ENCODE data around the gene ZNF396.

The ZNF396 gene

DNA sequence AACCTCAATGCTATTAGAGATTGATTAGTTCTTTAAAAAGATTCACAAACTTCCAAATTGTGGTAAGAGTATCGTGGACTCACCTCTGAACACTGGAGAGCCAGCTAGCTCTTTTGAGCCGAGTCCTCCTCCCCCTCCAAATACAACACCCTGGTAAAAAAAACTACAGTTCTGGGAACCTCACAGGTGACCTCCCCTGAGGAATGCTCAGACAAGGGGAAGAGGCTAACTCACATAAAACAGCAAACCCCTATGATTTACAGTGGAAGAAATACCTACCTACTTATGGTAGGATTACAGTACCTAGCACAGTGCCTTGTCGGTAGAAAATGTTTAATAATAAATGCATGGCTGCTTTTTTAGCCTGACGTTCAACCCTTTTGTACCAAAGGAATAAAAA is 41.3 kb downstream of the ZNF396 start:
- DNase-seq (ENCODE audit: low read depth), result no peak

DNA sequence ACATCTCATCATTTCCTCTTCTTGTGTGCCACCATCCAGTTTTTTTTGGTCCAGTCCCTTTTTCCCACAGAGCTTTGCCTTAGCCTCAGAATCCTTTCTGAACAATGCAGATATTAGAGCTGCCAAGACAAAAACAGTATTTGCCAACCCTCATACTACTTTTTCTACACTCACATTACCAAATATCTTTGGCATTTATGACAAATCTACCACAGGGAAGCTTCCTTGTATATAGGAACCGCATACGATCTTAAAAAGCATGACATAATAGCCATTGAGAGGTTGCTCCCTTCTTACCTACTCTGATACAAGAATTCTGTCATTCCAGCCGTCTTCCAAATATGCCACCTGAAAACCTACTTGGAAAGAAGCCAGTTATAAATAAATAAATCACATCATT is 42.3 kb downstream of the ZNF396 start:
- DNase-seq (ENCODE audit: low read depth), result no peak

DNA sequence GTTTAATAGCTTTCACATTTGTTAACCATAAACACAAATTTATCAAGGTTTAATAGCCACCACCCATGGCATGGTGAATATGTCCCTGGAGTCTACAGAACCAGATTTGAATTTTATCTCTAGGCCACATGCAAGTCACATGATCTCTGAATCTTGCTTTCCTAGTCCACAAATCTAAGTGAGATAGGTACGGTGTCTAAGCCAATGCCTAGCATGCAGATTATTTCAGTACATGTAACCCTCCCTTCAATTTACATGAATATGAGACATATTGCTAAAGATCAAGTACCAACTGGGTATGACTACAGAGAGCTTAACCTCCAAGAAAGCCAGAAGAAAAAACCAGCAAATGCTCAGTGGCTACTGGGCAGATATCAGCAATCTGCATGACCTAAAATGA is 42.9 kb downstream of the ZNF396 start:
- DNase-seq (ENCODE audit: low read depth), result no peak

DNA sequence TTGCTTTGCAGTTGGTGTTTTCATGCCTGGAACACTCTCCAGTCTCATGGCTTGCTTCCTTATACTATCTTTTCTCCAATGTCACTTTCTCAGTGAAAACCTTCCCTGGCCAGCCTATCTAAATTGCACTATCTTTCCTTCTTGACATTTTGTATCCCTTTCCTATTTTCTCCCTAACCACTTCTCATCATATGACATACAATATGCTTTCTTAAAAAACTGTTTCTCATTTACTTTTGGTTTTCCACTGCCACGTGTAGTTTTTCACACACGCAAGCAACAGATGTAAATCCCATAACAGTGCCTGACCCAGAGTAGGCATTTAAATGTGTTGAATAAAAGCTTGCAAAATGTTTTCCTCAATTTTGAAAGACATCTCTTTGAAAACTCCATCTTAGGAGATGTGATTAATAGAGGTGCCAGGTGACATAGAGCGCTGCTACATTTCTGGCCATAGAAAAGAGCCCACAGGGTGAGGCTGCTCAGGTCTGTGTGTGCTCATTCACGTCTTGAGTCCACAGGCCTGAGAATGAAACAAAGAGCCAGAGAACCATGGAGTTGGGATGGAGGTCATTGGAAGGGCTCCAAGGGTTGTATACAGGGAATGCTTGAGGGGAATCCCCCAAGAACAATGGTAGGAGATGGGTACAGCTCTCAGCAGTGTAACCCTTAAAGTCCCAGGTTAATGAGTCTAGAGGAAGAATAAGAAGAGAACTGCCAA is 45.6 kb downstream of the ZNF396 start:
- no peak for DNase-seq (ENCODE audit: low read depth)

DNA sequence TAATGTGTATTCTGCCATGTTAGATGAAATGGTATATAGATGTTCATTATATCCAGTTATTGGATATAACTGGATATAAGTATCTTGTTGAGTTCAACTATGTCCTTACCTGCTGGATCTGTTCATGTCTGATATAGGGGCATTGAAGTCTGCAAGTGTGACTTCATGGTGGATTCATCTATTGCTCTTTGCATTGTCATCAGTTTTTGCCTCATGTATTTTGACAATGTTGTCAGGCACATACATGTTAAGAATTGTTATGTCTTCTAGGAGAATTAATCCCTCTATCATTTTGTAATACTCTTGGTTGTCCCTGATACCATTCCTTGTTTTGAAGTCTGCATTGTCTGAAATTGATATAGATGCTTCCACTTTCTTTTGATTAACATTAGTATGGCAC is 48.3 kb downstream of the ZNF396 start:
- no peak for DNase-seq (ENCODE audit: low read depth)

DNA sequence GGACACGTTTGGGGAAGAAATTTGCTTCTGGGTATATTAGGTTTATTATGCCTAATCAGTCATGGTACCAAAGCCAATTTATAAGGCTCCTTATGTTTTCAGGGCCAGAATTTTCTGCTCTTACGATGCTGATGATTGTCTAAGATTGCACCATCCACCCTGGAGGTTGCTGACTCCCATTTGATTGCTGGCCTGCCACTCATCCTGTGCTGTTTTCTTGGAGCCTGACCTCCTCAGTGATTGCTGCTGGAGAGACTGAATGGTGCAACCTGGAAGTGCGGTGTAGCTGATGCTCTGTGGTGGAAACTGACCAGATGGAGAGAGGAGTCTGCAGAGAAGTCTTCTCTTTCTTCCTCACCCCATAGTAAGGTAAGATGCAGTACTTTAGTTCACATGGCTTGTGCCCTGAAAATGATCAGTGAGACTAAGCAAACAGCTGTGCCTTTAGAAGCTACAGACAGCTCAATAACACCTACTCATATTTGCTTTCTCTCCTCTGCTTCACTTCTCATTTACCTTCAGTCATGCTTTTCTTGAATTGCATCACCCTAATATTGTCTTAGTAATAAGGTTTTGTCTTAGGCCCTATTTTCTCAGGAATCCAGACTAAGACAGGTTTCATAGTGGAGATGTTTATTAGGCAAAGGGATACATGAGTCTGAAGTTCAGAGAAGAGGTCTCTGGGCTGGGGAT is 50.3 kb downstream of the ZNF396 start:
- no peak for DNase-seq (ENCODE audit: low read depth)

DNA sequence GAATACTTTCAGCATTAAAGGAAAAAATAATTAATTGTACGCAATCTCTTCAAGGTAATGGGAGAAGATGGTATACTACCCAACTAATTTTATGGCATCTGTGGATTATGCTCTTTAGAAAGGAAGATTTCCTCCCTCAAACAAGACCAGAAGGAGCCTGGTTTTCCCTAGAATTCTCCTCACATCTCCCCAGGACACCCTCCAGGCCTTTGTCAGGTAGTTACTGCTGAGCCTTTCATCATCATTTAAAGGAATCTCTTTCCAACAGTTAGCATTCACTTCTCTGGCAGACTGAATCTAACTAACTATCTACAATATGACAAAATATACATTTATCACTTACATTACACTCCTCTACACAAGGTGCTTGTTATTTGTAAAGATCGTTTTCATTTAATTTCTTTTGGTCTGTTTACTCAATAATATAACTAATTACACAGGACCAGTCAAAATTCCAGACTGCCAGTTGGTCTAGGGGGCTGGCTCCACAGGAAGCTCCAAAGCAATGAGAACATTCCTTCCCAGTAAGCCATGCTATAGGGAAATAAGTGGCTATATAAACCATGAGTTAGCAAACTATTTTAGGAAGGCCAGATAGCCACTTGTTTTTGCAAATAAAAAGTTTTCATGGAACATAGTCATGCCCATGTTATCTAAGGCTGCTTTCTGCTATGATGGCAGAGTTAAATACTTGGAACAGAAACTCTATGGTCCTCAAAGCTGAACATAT is 52.0 kb downstream of the ZNF396 start:
- no peak for DNase-seq (ENCODE audit: low read depth)

DNA sequence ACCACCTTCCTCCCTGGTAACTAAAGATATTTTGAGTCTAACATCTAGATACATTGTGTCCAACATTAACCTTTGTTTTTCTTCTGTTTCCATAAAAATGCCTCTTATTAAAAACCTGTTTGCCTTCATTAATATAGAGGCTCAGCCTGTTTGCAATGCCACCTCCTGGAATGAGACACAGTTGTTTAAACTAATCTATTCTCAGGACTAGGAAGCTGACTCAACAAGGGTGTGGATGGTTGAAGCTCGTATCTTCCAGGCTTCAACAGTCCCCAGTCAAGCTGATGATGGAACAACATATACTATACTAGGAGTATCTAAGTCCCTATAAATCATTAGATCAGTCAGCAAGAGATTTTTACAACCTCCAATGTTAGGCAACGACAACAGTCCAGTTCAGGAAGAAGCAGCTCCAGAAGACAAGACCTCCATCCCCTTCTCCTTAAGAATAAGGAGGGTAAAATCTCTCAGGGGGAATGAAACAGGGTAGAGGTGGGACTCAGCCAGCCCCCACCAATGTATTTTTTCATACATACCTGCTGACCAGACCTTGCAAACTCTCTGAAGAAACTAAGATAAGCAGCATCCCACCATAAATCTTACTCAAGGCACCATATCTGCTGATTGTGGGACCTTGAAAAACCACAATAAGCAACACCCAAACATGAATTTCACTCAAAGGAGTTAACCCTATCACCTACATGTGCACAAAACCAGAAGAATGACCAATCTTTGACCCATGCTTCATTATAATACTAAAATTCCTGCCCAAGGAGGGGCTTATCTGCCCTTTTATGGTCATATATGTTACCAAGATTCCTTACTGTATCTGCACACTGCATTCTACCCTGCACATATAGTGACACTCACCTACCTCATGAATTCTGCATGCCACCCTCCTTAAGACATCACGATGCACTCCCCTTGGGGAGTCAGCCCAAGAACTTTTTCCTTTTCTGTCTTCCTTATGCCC is 54.4 kb downstream of the ZNF396 start:
- DNase-seq (ENCODE audit: low read depth), result no peak

Measured in stimulated activated CD8-positive, alpha-beta memory T cell treated with anti-CD3 and anti-CD28 coated beads, Interleukin-7, amount 100 ng/mL, for 24 hours (primary cell).